ENCODE measurements around the gene SLCO2B1.

Gene SLCO2B1

GRCh38 chr11:75225794-75226193 lies 74.9 kb downstream of the SLCO2B1 start:
- DNase-seq (ENCODE audit: low spot score), result no peak

GRCh38 chr11:75229466-75229865 lies 78.6 kb downstream of the SLCO2B1 start:
- no peak for DNase-seq (ENCODE audit: low spot score)

GRCh38 chr11:75230621-75231020 lies 79.7 kb downstream of the SLCO2B1 start:
- no peak for DNase-seq (ENCODE audit: low spot score)

- DNase-seq (ENCODE audit: low spot score), result peak; percentile 42
Observed at GRCh38 chr11:75233754-75234172, 82.9 kb downstream of the SLCO2B1 start.

- no peak for DNase-seq (ENCODE audit: low spot score)
Observed at GRCh38 chr11:75236062-75236461, 85.2 kb downstream of the SLCO2B1 start.

- DNase-seq (ENCODE audit: low spot score), result no peak
Observed at GRCh38 chr11:75237050-75237449, 86.1 kb downstream of the SLCO2B1 start.

GRCh38 chr11:75238595-75239440 lies 87.9 kb downstream of the SLCO2B1 start:
- DNase-seq (ENCODE audit: low spot score), result no peak

- no peak for DNase-seq (ENCODE audit: low spot score)
Observed at GRCh38 chr11:75239531-75240290, 88.8 kb downstream of the SLCO2B1 start.

- DNase-seq (ENCODE audit: low spot score), result no peak
Observed at GRCh38 chr11:75240311-75241035, 89.6 kb downstream of the SLCO2B1 start, which contains the start of gene TPBGL. Gene TPBGL (plus strand): TSS chr11:75240774. CDS start chr11:75241050, 276 bp downstream.

GRCh38 chr11:75241036-75241905 lies 90.4 kb downstream of the SLCO2B1 start:
- peak; percentile 96 for DNase-seq (ENCODE audit: low spot score)

- DNase-seq (ENCODE audit: low spot score), result no peak
Observed at GRCh38 chr11:75241906-75242644, 91.2 kb downstream of the SLCO2B1 start.

GRCh38 chr11:75242722-75243600 lies 92.1 kb downstream of the SLCO2B1 start:
- DNase-seq (ENCODE audit: low spot score), result no peak

- DNase-seq (ENCODE audit: low spot score), result no peak
Observed at GRCh38 chr11:75244052-75244814, 93.3 kb downstream of the SLCO2B1 start.

GRCh38 chr11:75245356-75246005 lies 94.6 kb downstream of the SLCO2B1 start:
- no peak for DNase-seq (ENCODE audit: low spot score)

GRCh38 chr11:75246006-75246670 lies 95.2 kb downstream of the SLCO2B1 start:
- DNase-seq (ENCODE audit: low spot score), result no peak

GRCh38 chr11:75246671-75247350 lies 95.9 kb downstream of the SLCO2B1 start:
- DNase-seq (ENCODE audit: low spot score), result no peak

GRCh38 chr11:75248924-75249256 lies 98.0 kb downstream of the SLCO2B1 start:
- DNase-seq (ENCODE audit: low spot score), result no peak
